HEK293T (cell line): Measurements from ENCODE around the gene PITPNM3.

Experiments
- CTBP1 ChIP-seq: fragments of 450-650 bp; IDR thresholded peaks from 2 replicates; pipeline ENCODE4 v1.6.1; 2016; ENCODE audit warnings: borderline replicate concordance
- ELF4 ChIP-seq: fragments of 450-650 bp; IDR thresholded peaks from 2 replicates; pipeline ENCODE4 v1.6.1; 2017; ENCODE audit warnings: antibody characterized with exemption
- SP1 ChIP-seq: fragments of 450-650 bp; IDR thresholded peaks from 2 replicates; pipeline ENCODE4 v1.6.1; 2017
- SUZ12 ChIP-seq: fragments of 450-650 bp; IDR thresholded peaks from 2 replicates; pipeline ENCODE4 v1.6.1; 2016; ENCODE audit warnings: mild to moderate bottlenecking

GRCh38 chr17:6580625-6581024, 24.3 kb upstream of the PITPNM3 start:
- no peak for TF ChIP-seq CTBP1
- no peak for TF ChIP-seq SP1
- TF ChIP-seq SUZ12: no peak
- TF ChIP-seq ELF4: no peak
